HUES48 (cell line): ENCODE measurements around the gene TBC1D17.

Experiments used
- H3K27ac ChIP-seq: one replicate; pipeline ENCODE4 v1.7.0; 2013; ENCODE audit warnings: low read depth, low read length, inconsistent platforms
- H3K27me3 ChIP-seq: 2 replicates; pipeline ENCODE4 v1.6.1; 2013; ENCODE audit warnings: mild to moderate bottlenecking, low read length; ENCODE audit not compliant: control insufficient read depth, insufficient read depth
- H3K36me3 ChIP-seq: 2 replicates; pipeline ENCODE4 v1.6.1; 2013; ENCODE audit warnings: low read length; ENCODE audit not compliant: control insufficient read depth, insufficient read depth
- H3K4me1 ChIP-seq: 2 replicates; pipeline ENCODE4 v1.6.1; 2013; ENCODE audit warnings: mild to moderate bottlenecking, low read length; ENCODE audit not compliant: control insufficient read depth, insufficient read depth
- H3K4me3 ChIP-seq: 2 replicates; pipeline ENCODE4 v1.5.1; 2013; ENCODE audit warnings: mild to moderate bottlenecking, low read depth, low read length
- H3K9ac ChIP-seq: 2 replicates; pipeline ENCODE4 v1.6.1; 2013; ENCODE audit warnings: mild to moderate bottlenecking, low read depth, low read length, moderate library complexity
- H3K9me3 ChIP-seq: 2 replicates; pipeline ENCODE4 v1.6.1; 2013; ENCODE audit warnings: low read length; ENCODE audit not compliant: control insufficient read depth, insufficient read depth

The TBC1D17 gene

GRCh38 chr19:49849433-49850220 lies 27.9 kb upstream of the TBC1D17 start:
- H3K36me3 ChIP-seq, result peaks cover 20% of the 10 kb centered on the region
- H3K9me3 ChIP-seq, result no peaks in the 10 kb centered on the region
- no peak overlapping the region for H3K27ac ChIP-seq
- H3K27me3 ChIP-seq, result no peaks in the 10 kb centered on the region
- peaks cover 16% of the 10 kb centered on the region for H3K4me1 ChIP-seq
- no peak overlapping the region for H3K9ac ChIP-seq
- H3K4me3 ChIP-seq, result peak overlapping the region; percentile 96

- H3K4me1 ChIP-seq, result peaks cover 16% of the 10 kb centered on the region
- H3K9ac ChIP-seq, result no peak overlapping the region
- peak overlapping the region; percentile 96 for H3K4me3 ChIP-seq
- no peaks in the 10 kb centered on the region for H3K9me3 ChIP-seq
- no peak overlapping the region for H3K27ac ChIP-seq
- H3K36me3 ChIP-seq, result peaks cover 25% of the 10 kb centered on the region
- no peaks in the 10 kb centered on the region for H3K27me3 ChIP-seq
Observed at GRCh38 chr19:49850221-49850486, 27.3 kb upstream of the TBC1D17 start.

GRCh38 chr19:49850487-49851342 lies 26.8 kb upstream of the TBC1D17 start, which contains the start of gene PTOV1:
Gene PTOV1, plus strand, starts transcription at chr19:49851159.
- Histone ChIP-seq H3K9me3 (no peaks in the 10 kb centered on the region), H3K4me3 (peak within 1 kb of the TSS; percentile 96), H3K27ac (peak within 1 kb of the TSS; percentile 97), H3K9ac (peak within 1 kb of the TSS; percentile 87), H3K36me3 (peaks cover 30% of the 10 kb centered on the region), H3K27me3 (no peaks in the 10 kb centered on the region), H3K4me1 (peaks cover 16% of the 10 kb centered on the region)

- peak overlapping the region; percentile 96 for H3K4me3 ChIP-seq
- H3K27me3 ChIP-seq, result no peaks in the 10 kb centered on the region
- H3K9me3 ChIP-seq, result no peaks in the 10 kb centered on the region
- H3K36me3 ChIP-seq, result peaks cover 40% of the 10 kb centered on the region
- H3K27ac ChIP-seq, result peak overlapping the region; percentile 97
- H3K9ac ChIP-seq, result peak overlapping the region; percentile 87; the same call in 1 of the 2 replicates
- peaks cover 16% of the 10 kb centered on the region for H3K4me1 ChIP-seq
Observed at GRCh38 chr19:49851456-49852259, 25.8 kb upstream of the TBC1D17 start.

- Histone ChIP-seq H3K27ac (no peak overlapping the region), H3K27me3 (no peaks in the 10 kb centered on the region), H3K9ac (no peak overlapping the region), H3K4me3 (peak overlapping the region; percentile 79), H3K4me1 (peaks cover 16% of the 10 kb centered on the region), H3K9me3 (no peaks in the 10 kb centered on the region), H3K36me3 (peaks cover 50% of the 10 kb centered on the region)
Observed at GRCh38 chr19:49852631-49853126, 24.8 kb upstream of the TBC1D17 start.

- Histone ChIP-seq H3K4me1 (peaks cover 16% of the 10 kb centered on the region), H3K4me3 (no peak overlapping the region), H3K9me3 (no peaks in the 10 kb centered on the region), H3K27ac (no peak overlapping the region), H3K36me3 (peaks cover 62% of the 10 kb centered on the region), H3K27me3 (no peaks in the 10 kb centered on the region), H3K9ac (no peak overlapping the region)
Observed at GRCh38 chr19:49853852-49854377, 23.6 kb upstream of the TBC1D17 start.

- peaks cover 67% of the 10 kb centered on the region for H3K36me3 ChIP-seq
Observed at GRCh38 chr19:49854378-49855263, 22.9 kb upstream of the TBC1D17 start.

GRCh38 chr19:49855277-49855675 lies 22.2 kb upstream of the TBC1D17 start:
- Histone ChIP-seq H3K9ac (no peak overlapping the region), H3K9me3 (no peaks in the 10 kb centered on the region), H3K4me1 (peaks cover 12% of the 10 kb centered on the region), H3K27ac (no peak overlapping the region), H3K4me3 (no peak overlapping the region), H3K36me3 (peaks cover 73% of the 10 kb centered on the region), H3K27me3 (no peaks in the 10 kb centered on the region)

More at GRCh38 chr19:49854378-49855263, 22.9 kb upstream of the TBC1D17 start:
- Histone ChIP-seq H3K9ac (no peak overlapping the region), H3K27me3 (no peaks in the 10 kb centered on the region), H3K27ac (no peak overlapping the region), H3K9me3 (no peaks in the 10 kb centered on the region), H3K4me3 (no peak overlapping the region), H3K4me1 (peaks cover 16% of the 10 kb centered on the region)

GRCh38 chr19:49855676-49856573 lies 21.6 kb upstream of the TBC1D17 start:
- H3K9ac ChIP-seq, result no peak overlapping the region
- no peaks in the 10 kb centered on the region for H3K9me3 ChIP-seq
- peaks cover 13% of the 10 kb centered on the region for H3K4me1 ChIP-seq
- H3K27ac ChIP-seq, result no peak overlapping the region
- H3K36me3 ChIP-seq, result peaks cover 80% of the 10 kb centered on the region
- H3K4me3 ChIP-seq, result no peak overlapping the region
- no peaks in the 10 kb centered on the region for H3K27me3 ChIP-seq
